OCI-LY7 (cell line): ENCODE data around the gene APOE.

ENCODE experiments used
- EZH2phosphoT487 ChIP-seq: fragments of 200-600 bp; sonication (generic); IDR thresholded peaks from 2 replicates; pipeline ENCODE4 v1.6.1; 2018; ENCODE audit warnings: low read depth, borderline replicate concordance, mild to moderate bottlenecking, mixed run types, antibody characterized with exemption, low read length, moderate library complexity, mixed read lengths
- TF ChIP-seq, protein P1 (sequence below): fragments of 200-600 bp; sonication (generic); conservative IDR thresholded peaks from 2 replicates; pipeline ENCODE4 v1.5.1; 2014; ENCODE audit warnings: mild to moderate bottlenecking, antibody characterized with exemption, low read length, moderate library complexity, mixed read lengths

DNA sequence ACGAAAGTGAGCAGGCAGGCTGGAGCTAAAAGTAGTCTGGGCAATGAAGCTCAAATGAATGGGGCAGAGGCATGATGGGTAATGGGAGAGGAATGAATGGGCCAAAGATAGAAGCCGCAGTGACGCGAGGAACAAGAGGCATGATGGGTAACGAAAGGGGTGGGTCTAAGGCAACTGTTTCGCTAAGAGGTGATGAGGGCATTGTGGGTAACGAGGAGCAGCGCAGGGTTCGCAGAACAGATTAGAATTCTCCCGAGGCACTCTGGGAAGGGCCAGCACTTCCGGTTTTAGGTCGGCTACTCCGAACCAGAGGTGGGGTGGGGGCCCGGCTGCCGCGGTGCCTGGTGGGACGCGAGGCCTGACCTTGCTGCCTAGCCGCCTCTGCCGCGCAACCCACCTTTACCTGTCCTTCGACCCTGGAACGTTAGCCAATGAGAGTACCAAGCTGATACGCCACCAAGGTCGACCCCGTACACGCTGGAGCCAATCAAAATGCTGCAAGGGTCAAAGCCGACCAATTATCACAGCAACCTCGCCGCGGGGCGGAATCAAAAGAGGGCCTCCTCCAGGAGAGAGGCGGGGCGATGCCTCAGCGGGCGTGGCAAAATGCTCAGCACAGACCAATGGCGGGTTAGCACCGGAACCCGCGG is 15.1 kb upstream of the APOE start:
- TF ChIP-seq, protein P1, sequence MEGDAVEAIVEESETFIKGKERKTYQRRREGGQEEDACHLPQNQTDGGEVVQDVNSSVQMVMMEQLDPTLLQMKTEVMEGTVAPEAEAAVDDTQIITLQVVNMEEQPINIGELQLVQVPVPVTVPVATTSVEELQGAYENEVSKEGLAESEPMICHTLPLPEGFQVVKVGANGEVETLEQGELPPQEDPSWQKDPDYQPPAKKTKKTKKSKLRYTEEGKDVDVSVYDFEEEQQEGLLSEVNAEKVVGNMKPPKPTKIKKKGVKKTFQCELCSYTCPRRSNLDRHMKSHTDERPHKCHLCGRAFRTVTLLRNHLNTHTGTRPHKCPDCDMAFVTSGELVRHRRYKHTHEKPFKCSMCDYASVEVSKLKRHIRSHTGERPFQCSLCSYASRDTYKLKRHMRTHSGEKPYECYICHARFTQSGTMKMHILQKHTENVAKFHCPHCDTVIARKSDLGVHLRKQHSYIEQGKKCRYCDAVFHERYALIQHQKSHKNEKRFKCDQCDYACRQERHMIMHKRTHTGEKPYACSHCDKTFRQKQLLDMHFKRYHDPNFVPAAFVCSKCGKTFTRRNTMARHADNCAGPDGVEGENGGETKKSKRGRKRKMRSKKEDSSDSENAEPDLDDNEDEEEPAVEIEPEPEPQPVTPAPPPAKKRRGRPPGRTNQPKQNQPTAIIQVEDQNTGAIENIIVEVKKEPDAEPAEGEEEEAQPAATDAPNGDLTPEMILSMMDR = no peak
- TF ChIP-seq EZH2phosphoT487 = no peak
